Gastroesophageal sphincter (tissue), 4 donors: ENCODE data around the gene CAPSL. TPM values are rescaled to one million over a fixed set of nuclear protein-coding genes. Genes with fewer than 3 reads are reported as not detected.
"Not testable (repeated sequence)": the region's sequence is repeated elsewhere in the genome, so short reads cannot be mapped to it uniquely, and the experiment has no call there.

Experiments
- ATAC-seq: fragments of 150-250 bp; one replicate; pipeline ENCODE4 v1.9.1; 2016; ENCODE audit warnings: mild to moderate bottlenecking, moderate library complexity
- H3K27ac ChIP-seq, 4 donors: fragments of 200-600 bp; sonication (generic) in 3 of 4; 1 replicate in 3 of 4; 2 replicates in 1 of 4; pipeline ENCODE4 v1.5.1; 2016 to 2019
- H3K27me3 ChIP-seq: fragments of 200-600 bp; sonication (generic); one replicate; pipeline ENCODE4 v1.5.1; 2019
- H3K36me3 ChIP-seq, 2 donors: fragments of 200-600 bp; sonication (generic); one replicate each; pipeline ENCODE4 v1.5.1; 2019; ENCODE audit warnings: control low read depth in 1 of 2
- H3K4me1 ChIP-seq, 3 donors: fragments of 200-600 bp; sonication (generic); 1 replicate in 2 of 3; 2 replicates in 1 of 3; pipeline ENCODE4 v1.5.1; 2016 to 2019; ENCODE audit warnings: control low read depth in 2 of 3
- H3K4me3 ChIP-seq, 2 donors: fragments of 200-600 bp; sonication (generic); one replicate each; pipeline ENCODE4 v1.5.1; 2019; ENCODE audit warnings: mild to moderate bottlenecking in 1 of 2, moderate library complexity in 1 of 2
- H3K9me3 ChIP-seq, 3 donors: fragments of 200-600 bp; sonication (generic); one replicate each; pipeline ENCODE4 v1.5.1; 2017 to 2019; ENCODE audit warnings: control low read depth in 2 of 3
- CTCF ChIP-seq, 4 experiments: fragments of 200-600 bp in 2 of 4; fragments of 450-650 bp in 2 of 4; sonication (generic) in 1 of 4; IDR thresholded peaks; one replicate each; pipeline ENCODE4 v1.5.1; 2017 to 2019; ENCODE audit warnings: antibody characterized with exemption in 4 of 4, mild to moderate bottlenecking in 2 of 4, moderate library complexity in 2 of 4
- EP300 ChIP-seq: sonication (generic); formaldehyde crosslinking; IDR thresholded peaks from one replicate; pipeline ENCODE4 v1.6.1; 2017; ENCODE audit warnings: antibody characterized with exemption, mild to moderate bottlenecking
- POLR2A ChIP-seq, 2 donors: fragments of 450-650 bp; IDR thresholded peaks; one replicate each; pipeline ENCODE4 v1.6.1; 2017; ENCODE audit warnings: antibody characterized with exemption in 2 of 2, mild to moderate bottlenecking in 2 of 2, moderate library complexity in 1 of 2
- POLR2AphosphoS5 ChIP-seq: sonication (generic); formaldehyde crosslinking; IDR thresholded peaks from one replicate; pipeline ENCODE4 v1.6.1; 2017; ENCODE audit warnings: antibody characterized with exemption
- WGBS, 2 donors: methylation state at CpG; one replicate each; pipeline ENCODE4 v1.1.5; 2018; ENCODE audit warnings: low coverage in 1 of 2; 5-methylcytosine and 5-hydroxymethylcytosine counted together
- total RNA-seq, 4 donors: library from RNA; depleted of rRNA; stranded (reverse); fragments of >200 nt; gene quantifications; one replicate each; pipeline ENCODE4 v1.1.0, GENCODE V29; 2016

Gene CAPSL
- total RNA-seq, result not detected

- Histone ChIP-seq H3K4me1 (peaks cover 0 to 10% (median 0%) of the 10 kb centered on the region in 3 donors), H3K9me3 (no peaks in the 10 kb centered on the region), H3K27me3 (no peaks in the 10 kb centered on the region), H3K27ac (no peak within 1 kb of the TSS), H3K36me3 (no peaks in the 10 kb centered on the region), H3K4me3 (no peak within 1 kb of the TSS)
- WGBS, 2 donors, result 48 to 57% methylated on average over 2 of the region's 2 CpGs
- no peak for TF ChIP-seq EP300
- TF ChIP-seq CTCF (IDR thresholded peaks at IDR 0.05), result no peak
- TF ChIP-seq POLR2A (IDR thresholded peaks at IDR 0.05), result no peak
- no peak for TF ChIP-seq POLR2AphosphoS5
- ATAC-seq, result no peak
Observed at GRCh38 chr5:35938568-35939227, at the start of gene CAPSL. CAPSL (minus strand) TSS chr5:35938622; CDS start chr5:35921120, 17,502 bp downstream.

GRCh38 chr5:35987776-35988175, 49.4 kb upstream of the CAPSL start:
- WGBS, 2 donors, result 36 to 43% methylated on average over 3 of the region's 3 CpGs
- no peak for ATAC-seq
- Histone ChIP-seq H3K36me3 (no peaks in the 10 kb centered on the region), H3K9me3 (no peaks in the 10 kb centered on the region), H3K4me1 (no peaks in the 10 kb centered on the region), H3K27me3 (peaks cover 21% of the 10 kb centered on the region), H3K27ac (no peak overlapping the region), H3K4me3 (no peak overlapping the region)
- TF ChIP-seq POLR2A (IDR thresholded peaks at IDR 0.05) (no peak), EP300 (no peak), POLR2AphosphoS5 (no peak), CTCF (IDR thresholded peaks at IDR 0.05) (no peak)

DNA sequence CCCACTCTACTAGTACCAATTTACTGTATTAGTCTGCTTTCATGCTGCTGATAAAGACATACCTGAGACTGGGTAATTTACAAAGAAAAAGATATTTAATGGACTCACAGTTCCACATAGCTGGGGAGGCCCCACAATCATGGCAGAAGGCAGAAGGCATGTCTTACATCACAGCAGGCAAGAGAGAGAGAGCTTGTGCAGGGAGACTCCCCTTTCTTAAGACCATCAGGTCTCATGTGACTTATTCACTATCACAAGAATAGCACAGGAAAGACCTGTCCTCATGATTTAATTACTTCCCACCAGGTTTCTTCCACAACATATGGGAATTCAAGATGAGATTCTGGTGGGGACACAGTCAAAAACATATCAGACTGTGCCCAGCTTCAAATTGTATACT, 41.3 kb upstream of the CAPSL start:
- Histone ChIP-seq H3K27ac (no peak overlapping the region), H3K36me3 (no peaks in the 10 kb centered on the region), H3K4me1 (no peaks in the 10 kb centered on the region), H3K4me3 (no peak overlapping the region), H3K9me3 (peaks cover 0 to 11% (median 0%) of the 10 kb centered on the region in 3 donors), H3K27me3 (no peaks in the 10 kb centered on the region)
- no peak for TF ChIP-seq CTCF (IDR thresholded peaks at IDR 0.05)
- ATAC-seq, result no peak

GRCh38 chr5:35976859-35977258, 38.4 kb upstream of the CAPSL start:
- 49 to 53% methylated on average over 3 of the region's 3 CpGs for WGBS, 2 donors
- H3K36me3 ChIP-seq, ATAC-seq, H3K27me3 ChIP-seq, H3K4me1 ChIP-seq, H3K9me3 ChIP-seq, H3K27ac ChIP-seq, H3K4me3 ChIP-seq: not testable (repeated sequence)

DNA sequence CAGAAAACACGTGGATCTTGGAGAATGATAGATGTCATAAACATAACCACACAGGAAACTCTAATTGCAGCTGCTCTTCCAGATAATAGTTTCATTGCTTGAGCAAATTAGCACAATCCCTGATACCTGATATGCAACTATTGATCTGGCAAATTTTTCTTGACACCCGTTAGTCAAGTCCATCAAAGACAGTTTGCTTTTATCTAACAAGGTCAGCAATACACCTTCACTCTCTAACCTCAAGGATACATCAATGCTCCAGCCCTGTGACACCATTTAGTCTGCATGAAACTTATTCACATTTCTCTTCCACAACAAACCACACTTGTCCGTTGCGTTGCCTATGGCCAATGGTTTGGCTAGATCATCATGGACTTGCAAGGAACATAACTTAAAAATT, 36.1 kb upstream of the CAPSL start:
- TF ChIP-seq CTCF (IDR thresholded peaks at IDR 0.05) (no peak), EP300 (no peak), POLR2AphosphoS5 (no peak), POLR2A (IDR thresholded peaks at IDR 0.05) (no peak)
- WGBS, 2 donors, result 74 to 88% methylated on average over 4 of the region's 4 CpGs
- Histone ChIP-seq H3K4me1 (no peaks in the 10 kb centered on the region), H3K4me3 (no peak overlapping the region), H3K27me3 (no peaks in the 10 kb centered on the region), H3K9me3 (no peaks in the 10 kb centered on the region), H3K27ac (no peak overlapping the region), H3K36me3 (no peaks in the 10 kb centered on the region)
- no peak for ATAC-seq
